SK-N-MC (cell line): ENCODE results near the gene HABP2.

ENCODE experiments used
- EZH2 ChIP-seq: fragments of 200-600 bp; sonication (generic); IDR thresholded peaks from one replicate; pipeline ENCODE4 v1.6.1; 2017; ENCODE audit warnings: antibody characterized with exemption
- FOXP2 ChIP-seq: optimal IDR thresholded peaks from 2 replicates; pipeline ENCODE3; 2011; ENCODE audit warnings: mild to moderate bottlenecking, moderate library complexity; ENCODE audit not compliant: insufficient read depth; ENCODE audit errors: extremely low read length, control extremely low read depth
- POLR2AphosphoS5 ChIP-seq: IDR thresholded peaks from 2 replicates; pipeline ENCODE4 v1.6.1; 2012; ENCODE audit warnings: mild to moderate bottlenecking, low read depth, low read length, borderline replicate concordance

GRCh38 chr10:113553149-113553548, 296 bp downstream of the HABP2 start:
- TF ChIP-seq POLR2AphosphoS5 = no peak
- TF ChIP-seq EZH2 = no peak
- no peak for TF ChIP-seq FOXP2
